GM19324 (cell line): ENCODE data around the gene NDUFS7.
"Not testable (repeated sequence)": the region's sequence is repeated elsewhere in the genome, so short reads cannot be mapped to it uniquely, and the experiment has no call there.

Source experiments
- ATAC-seq: cut with Tn5 transposase; IDR thresholded peaks from one replicate; pipeline ENCODE4 v1.9.1; 2021; ENCODE audit warnings: mild to moderate bottlenecking, moderate library complexity; ENCODE audit not compliant: unreplicated experiment, low FRiP score

NDUFS7 gene

DNA sequence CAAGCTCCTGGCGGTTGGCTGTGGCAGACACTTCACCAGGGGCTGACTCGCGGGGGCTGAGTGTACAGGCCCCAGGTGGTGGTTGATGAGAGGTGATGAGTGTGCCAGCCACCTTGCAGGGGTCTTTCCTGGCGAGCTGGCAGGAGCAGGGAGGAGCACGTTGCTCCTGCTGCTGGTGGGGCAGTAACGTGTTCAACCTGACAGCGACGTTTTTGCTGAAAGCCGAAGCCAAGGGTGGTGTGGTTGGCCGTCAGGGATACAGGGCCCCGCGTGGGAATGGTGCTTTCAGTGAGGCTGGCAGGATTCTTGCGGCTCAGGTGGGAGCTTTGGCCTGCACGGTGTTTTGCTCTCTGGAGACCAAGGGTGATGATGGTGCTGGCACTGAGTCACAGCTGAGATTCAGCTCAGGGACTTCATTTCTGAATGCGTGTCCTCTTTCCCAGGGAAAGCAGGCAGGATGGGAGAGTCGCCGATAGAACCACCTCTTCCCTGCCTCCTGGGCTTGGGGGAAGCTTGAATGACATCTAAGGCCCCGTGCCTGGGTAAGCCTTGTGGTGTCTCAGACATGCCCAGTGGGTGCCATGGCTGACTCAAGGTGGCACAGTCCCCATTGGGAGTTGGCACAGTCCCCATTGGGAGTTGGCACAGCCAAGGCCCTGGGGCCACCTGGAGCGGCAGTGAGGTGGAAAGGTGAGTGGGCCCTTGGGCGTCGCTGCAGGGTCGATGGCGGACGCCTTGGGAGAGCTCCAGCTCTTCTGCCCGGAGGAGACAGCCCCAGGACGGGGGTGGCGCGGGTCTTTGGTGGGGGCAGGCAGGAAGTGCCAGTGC, 32.5 kb downstream of the NDUFS7 start:
- no peak for ATAC-seq

DNA sequence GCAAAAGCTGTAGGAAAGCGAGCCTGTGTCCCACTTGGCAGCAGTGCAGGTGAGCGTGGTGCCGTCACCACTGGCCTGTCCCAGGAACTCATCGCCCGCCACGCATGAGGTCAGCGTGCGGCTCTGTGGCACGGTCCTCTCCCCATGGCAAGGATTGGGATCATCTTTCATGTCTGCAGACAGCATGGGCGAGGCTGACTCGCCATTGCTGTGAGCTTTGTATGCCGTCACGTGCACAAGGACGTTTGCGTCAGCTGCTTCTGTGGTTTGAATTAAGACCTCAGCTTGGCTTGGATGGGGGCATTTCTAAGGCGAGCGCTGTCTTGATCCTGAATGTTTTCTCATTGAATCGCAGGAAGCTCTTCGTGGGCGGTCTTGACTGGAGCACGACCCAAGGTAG, 33.4 kb downstream of the NDUFS7 start:
- no peak for ATAC-seq

DNA sequence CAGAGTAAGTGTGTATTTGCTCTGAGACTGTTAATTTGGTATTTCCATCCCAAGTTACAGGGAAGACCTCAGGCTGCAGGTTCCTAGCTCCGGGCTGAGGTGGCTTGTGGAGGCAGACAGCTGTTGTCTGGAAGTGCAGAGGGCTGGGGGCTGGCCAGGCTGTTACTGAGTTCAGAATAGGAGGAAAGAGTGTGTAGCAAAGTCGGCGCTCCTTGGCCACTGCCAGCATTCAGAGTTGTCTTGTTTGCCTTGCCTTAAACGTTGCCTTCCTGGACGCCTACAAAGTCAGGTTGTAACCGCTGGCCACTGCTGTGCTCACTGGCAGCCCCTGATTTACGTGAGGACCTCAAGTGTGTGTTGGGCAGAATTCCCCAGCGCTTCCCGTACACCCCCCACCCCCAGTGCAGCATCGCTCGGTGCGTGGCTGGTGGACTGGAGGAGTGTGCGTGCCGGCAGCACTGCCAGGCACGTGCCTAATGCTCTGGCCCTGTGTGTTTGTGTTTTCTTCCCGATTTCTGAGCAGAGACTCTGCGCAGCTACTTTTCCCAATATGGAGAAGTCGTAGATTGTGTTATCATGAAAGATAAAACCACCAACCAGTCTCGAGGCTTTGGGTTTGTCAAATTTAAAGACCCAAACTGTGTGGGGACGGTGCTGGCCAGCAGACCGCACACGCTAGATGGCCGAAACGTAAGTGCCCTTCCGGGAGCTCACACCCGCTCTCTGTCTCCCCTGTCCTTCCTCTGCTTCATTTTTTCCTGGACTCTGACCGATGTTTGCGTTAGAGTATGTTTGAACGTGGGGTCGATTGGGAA, 34.2 kb downstream of the NDUFS7 start:
- ATAC-seq: no peak

DNA sequence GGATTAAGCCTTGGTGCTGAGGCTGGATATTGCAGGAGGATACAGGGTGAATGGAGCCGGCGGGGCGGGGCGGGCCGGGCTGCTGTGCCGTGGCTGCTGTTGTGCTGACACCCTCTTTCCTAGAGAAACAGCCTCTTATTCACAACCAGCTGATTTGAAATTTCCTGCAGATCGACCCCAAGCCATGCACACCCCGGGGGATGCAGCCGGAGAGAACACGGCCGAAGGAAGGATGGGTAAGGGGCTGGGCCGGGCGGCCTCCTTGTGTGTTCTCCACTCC, 34.7 kb downstream of the NDUFS7 start:
- ATAC-seq: no peak

DNA sequence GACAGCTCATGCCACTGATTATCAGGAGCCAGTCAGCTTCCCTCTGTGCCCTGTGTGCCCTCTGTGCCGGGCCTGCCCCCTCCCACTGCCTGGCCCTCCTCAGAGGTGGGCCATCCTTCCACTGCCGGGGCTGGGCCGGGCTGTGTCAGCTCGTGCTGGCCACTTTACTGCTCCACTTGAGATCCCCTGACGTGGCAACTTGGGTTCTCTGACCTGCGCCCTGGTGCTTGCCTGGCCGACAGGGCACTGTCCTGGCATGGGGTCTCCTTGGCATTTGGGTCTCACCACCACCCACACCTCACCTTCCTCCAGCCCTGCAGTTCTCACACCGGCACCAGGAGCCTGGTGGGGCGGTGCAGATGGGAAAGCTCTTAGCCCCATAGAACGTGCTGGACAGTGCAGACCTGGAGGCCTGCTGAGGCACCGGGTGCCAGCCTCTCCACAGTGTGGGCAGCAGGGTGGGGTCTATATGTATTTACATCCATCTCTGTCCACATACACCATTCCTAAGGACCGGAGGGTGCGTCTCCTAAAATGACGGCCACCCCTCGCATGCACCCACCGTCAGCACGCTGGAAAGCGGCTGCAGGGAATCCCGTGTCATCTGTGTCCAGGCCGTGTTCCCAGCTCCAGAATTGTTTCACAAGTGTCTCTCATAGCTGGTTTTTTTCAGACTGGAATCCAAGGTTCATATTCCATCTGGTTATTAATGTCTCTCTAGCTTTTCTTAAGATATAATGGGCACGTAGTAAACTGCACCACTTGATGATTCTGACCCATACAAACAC, 35.4 kb downstream of the NDUFS7 start:
- no peak for ATAC-seq

DNA sequence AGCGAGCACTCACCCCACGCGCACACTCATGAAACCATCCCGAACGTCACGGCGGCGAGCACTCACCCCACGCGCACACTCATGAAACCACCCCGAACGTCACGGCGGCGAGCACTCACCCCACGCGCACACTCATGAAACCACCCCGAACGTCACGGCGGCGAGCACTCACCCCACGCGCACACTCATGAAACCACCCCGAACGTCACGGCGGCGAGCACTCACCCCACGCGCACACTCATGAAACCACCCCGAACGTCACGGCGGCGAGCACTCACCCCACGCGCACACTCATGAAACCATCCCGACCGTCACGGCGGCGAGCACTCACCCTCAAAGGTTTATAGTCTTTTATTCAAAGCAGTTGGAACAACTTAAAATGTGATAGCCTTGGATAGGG, 36.4 kb downstream of the NDUFS7 start:
- not testable (repeated sequence) for ATAC-seq

DNA sequence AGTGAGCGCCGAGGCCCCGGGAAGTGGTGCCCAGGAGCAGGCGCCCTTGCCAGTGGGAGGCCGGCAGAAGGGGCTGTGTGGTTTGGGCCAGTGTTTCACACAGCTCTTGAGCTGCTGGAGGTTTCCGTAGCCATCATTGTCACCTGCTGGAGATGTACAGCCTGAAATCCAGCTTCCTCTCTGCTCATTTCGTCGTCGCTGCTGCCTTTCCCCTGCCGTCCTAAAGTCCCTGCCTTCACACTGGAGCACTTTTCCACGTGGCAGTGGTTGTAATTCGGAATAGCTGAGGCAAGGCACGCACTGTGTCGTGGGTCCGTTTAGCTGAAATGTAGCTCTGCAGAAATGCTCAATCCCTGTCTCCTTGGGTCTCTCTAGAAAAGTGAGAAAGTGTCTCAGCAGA, 36.9 kb downstream of the NDUFS7 start:
- no peak for ATAC-seq

DNA sequence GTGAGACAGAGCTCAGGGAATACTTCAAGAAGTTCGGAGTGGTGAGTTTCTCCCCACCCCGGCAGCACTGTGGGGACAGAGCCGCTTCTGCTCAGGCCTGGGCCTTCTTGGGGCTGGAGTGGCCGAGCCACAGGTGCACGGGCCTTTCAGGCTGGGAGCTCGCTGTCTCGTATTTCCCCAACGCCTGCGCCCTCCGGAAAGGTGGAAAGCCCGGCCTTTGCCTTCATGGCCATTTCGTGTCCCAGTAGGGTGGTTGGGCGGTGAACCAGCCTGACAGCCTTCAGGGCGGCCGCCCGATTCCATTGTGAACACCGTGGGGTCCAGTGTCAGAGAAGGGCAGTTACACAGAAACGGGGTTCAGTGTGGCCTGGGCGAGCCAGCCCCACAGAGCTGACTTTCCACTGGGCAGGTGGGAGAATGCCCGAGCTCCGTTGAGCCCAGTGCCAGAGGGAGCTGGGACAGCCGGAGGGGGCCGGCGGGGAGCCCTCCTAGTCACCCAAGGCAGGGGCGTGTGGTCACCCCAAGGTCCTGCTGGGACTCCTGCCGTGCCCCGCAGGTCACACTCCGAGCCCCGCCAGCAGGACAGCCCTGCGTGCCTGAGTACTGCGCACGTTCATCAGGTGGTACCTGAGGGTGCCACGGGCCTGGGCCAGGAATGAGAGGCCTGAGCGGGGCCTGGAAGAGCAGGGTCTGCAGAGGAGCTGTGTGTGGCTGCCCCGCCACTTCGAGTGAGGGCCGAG, 37.7 kb downstream of the NDUFS7 start:
- no peak for ATAC-seq

DNA sequence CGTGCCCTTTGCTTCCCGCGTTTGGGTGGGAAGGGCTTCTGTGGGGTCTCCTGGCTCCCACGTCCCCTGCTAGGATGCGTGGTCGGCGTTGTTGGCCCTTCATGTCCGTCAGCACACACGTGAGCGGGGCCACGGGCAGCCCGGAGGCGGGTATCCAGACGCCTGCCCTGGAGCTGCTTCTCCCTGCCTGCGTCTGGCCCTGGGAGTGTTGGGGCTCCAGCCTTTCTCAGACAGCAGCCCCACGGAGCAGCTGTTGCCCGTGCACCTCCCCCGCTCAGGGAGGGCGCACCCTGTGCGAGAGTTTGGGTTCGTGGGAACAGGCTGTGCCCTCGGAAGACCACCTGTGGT, 38.2 kb downstream of the NDUFS7 start:
- no peak for ATAC-seq

DNA sequence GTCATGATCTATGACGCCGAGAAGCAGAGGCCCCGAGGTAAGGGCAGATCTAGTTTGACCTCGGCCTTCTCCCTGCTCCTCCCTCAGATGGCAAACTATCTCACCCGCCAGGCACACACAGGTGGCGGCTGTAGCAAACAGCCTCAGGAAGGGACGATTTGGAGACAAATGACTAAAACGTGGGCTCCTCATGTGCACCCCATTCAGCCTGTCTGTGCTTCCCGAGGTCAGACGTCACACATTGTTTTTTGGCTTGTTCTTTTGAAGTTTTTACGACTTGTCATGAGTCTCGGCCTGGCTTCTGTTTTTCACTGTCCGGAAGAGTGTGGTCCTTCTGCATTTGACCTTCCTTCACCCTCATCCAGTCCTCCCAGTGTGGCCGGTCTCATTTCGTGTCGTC, 38.7 kb downstream of the NDUFS7 start:
- ATAC-seq: no peak

DNA sequence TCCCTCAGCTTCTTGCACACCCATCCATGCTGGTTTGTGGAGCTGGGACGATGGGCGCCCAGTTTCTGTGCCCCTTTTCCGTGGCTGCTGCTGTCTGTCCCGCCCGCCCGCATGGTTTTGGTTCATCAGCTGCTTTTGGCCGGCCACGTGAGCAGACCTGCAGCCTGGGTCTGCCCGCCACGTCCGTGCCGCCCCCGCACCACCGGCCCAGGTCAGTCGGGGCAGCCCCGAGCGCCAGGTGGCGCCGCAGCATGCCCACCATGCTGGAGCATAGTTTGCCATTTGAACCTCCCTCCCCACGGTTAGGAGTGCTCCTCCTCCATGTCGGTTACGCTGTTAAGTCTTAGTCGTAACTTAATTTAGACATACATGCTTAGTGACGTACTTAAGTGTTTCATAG, 39.2 kb downstream of the NDUFS7 start:
- no peak for ATAC-seq

DNA sequence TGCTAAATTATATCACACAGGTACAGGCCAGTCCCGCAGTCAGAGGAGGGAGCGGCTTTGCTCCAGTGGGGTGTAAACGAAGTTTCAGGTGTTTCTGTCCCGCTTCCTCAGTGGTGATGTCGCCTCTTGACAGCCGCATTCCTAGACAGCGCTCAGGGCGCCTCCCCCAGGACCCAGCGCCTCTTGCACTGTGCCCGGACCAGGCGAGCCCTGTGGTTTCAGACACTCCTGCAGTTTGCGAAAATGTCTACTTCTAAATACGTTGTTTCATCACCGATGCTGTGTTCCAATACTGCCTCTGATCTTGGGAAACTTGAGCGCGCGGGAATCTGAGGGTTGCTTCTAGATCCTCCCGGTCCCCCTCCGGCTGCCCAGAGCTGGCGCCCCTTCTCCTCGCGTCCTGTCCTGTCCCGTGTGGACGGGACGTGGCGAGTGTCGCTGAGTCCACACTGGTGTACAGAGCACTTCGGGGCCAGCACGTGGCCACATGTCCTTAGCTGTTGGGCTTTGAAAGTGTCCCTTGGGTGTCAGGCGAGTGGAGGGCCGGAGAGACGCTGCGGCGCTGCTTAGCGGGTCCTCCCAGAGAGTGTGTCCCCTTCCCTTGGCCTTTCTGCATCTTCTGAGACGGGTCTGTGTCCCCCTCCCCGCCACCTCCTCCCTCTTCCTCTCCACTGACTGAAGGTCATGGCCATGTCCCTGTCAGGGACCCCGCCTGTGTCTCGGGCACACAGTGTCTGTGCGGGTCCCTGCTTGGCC, 39.9 kb downstream of the NDUFS7 start:
- ATAC-seq: no peak

DNA sequence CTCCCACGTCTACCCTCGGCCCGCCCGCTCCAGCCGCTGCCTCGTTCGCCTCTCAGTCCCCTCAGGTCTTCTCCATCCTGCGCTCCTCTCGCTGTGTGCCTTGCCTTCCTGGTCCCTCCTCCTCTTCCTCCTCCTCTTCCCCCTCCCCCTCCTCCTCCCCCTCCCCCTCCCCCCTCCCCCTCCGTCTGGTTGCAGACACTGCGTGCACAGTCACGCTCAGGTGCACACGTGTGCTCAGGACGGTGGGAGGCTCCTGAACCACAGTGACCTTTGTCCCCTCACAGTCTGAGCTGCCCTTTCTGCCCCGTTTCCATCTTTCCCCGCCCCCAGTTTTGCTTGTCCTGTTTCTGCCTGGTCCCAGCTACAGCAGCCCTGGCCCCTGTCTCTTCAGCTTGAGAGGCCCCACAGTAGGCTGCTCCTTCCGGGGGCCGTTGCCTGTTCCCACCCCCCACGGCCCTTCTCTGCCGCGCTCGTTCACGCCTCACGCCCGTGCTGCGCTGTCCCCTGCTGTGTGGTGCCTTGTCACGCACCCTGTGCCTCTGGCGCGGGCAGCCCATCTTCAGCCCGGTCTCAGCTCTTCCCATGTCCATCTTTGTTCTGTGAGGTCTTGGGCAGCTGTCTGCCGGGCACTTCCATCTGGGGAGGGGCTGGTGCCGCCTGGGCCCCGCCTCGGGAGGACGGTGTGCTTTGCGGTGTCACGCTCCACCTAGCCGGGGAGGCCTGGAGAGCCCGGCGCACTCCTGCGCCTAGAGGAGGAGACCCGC, 40.7 kb downstream of the NDUFS7 start:
- no peak for ATAC-seq

DNA sequence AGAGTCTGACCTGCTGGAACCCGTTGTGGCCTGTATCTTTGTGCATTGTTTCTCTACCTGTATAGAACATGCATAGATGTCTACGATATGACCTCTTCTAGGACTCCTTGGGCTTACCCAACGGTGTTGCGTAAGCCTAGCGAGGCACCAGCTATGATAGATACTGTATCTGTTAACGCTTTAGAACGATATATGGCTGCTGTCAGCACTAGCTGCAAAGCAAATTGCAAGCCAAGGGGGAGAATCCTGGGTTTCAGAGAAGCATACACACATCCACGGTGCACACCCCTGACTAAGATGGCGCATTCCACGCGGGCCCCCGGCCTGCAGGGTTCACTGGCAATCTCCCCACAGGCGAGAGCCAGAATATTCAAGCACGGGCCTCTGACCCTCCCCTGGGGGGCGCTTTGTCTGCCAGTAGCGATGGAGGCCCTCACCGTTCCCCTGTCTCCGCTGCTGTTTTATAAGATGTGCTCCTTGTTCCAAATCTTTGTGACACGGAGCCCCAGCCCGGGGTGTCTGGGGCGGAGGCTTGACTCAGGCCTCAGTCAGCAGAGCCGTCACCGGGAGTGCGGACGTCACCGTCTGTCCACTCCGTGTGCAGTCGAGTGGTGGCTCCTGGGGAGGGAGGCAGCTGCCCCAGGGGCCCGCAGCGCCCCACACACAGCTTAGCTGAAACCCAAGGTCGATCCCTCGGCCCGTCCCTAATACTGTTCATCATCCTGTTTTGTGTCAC, 41.6 kb downstream of the NDUFS7 start:
- no peak for ATAC-seq

DNA sequence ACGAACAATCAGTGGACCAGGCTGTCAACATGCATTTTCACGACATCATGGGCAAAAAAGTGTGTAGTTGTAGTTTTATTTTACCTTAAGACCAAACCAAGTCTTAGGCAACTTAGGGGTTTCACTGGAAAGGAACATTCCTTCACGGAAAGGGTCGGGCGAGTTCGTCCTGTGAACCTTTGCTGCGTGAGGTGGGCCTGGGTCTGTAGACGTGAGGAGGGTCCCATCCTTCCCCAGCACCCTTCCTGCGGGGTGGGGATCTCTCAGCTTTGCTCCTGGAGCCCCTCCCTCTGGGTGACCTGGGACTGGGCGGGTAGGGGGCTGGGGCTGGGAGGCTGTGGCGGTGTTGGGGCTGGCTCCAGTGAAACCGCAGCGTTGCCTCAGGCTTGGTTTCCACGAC, 42.2 kb downstream of the NDUFS7 start:
- ATAC-seq: no peak

DNA sequence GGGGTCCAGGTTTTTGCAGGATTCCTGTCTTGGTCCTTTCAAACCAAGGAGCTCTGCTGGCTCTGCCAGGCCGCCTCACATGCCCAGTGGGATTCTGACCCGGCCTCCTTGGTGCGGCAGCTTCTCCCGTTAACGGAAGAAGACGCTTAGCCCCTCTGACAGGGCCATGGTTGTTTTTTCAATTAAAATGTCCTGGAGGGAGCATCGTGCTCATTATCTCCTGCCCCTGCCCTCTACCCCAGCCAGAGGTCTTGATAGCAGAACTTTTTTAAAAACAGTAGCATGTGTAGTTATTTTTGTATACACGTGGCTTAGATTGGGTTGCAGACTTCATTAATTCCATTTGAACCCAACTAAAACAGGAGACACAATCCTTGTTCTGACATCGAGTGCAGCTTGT, 43.0 kb downstream of the NDUFS7 start:
- no peak for ATAC-seq

DNA sequence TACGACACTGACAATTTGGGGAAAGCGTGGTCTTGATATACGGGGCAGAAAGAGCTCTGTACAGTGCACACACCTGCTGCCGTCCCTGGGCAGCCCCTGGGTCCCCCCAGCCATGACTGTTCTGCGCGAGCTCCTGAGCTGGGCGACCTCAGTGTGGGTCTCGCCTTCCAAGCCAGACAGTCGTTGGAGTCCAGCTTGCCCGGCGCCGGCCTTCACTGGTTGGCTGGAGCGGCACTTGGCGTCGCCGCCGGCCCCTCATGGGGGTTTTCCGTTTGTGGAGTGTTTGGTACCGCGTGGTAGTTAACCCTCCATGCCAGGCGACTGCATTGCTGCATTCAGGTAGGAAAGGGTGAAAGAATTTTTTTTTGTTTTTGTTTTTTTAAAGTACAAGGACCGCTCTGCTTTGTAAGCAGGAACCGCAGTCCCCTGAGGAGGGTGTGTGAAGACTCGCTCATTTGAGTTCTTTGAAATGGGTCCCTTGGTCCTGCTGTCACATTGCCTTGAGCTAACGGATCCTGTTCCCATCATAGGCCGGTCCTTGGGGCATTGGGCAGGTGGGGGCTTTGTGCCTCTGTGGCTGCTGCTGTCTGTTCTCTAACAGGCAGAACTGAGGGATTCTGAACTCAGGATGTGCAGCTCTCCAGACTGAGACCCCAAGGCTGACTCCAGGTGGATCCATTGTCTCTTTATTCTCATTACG, 43.7 kb downstream of the NDUFS7 start:
- ATAC-seq: no peak

DNA sequence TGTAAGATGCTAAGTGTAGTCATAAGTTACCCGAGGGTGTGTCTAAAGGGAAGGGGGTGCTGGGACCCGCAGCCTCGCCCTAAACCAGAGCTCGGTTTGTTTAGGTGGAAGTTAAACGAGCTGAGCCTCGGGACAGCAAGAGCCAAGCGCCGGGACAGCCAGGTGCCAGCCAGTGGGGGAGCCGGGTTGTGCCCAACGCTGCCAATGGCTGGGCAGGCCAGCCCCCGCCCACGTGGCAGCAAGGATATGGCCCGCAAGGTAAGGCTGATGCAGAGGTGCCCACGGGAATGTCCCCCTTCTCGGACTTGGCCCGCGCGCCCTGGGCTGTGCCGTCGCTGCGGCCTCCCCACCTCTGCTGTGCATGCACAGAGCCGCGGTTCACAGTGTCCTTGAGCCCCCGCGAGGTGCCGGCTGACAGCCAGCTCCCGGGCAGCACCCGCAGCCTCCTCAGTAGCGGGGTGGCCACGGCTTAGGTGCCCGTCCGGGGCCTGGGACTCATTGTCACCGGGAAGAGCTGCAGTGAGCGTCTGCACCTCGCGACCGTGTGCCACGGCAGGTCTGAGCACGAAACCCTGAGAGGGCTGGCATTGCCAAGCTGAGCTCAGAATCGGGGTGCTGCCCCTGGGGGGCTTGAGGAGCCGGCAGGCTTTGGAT, 45.2 kb downstream of the NDUFS7 start:
- ATAC-seq: no peak
